HG03097 (cell line): ENCODE measurements around the gene LOXL3.

Experiments
- ATAC-seq: cut with Tn5 transposase; IDR thresholded peaks from one replicate; pipeline ENCODE4 v1.9.1; 2021; ENCODE audit not compliant: unreplicated experiment, low FRiP score

LOXL3 gene

DNA sequence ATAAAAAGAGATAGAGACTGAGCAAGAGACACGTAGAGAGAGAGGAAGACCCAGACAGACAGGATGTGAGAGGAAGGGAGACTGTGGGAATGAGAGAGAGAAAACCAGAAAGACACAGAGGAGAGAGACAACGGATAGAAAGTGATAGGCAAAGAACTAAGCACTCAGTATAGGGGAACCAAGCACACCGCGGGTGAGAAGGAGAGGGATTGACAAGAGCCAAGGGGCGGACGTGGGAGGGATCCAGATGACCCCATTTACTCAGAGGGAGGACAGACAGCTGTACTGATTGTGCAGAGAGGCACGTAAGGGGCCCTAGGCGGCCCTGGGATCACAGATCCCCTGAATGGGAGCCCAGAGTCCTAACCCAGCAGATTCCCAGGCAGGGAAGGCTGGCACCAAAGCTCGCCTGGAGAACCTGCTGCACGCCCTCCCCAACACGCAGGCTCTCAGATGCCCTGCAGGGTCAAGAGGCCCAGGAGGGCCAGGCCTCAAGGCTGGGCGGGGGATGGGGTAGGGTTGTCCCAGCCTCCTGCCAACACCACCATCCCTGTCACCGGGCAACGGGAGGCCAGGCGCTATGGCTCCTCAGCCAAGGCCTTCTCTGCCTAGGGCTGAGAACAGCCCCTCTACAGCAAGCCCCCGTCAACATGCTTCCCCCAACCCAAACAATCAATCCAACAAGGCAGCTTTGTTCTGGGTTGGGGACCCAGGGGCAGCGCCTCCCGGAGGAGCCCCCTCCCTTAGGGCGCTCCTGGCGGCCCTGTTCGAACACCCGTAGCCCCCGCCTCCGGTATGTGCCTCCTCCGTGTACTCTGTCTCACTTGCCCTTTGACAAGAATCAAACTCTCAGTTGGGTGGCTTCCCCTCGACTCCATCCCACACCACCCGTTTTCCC, 579 bp downstream of the LOXL3 start:
- ATAC-seq, result no peak

DNA sequence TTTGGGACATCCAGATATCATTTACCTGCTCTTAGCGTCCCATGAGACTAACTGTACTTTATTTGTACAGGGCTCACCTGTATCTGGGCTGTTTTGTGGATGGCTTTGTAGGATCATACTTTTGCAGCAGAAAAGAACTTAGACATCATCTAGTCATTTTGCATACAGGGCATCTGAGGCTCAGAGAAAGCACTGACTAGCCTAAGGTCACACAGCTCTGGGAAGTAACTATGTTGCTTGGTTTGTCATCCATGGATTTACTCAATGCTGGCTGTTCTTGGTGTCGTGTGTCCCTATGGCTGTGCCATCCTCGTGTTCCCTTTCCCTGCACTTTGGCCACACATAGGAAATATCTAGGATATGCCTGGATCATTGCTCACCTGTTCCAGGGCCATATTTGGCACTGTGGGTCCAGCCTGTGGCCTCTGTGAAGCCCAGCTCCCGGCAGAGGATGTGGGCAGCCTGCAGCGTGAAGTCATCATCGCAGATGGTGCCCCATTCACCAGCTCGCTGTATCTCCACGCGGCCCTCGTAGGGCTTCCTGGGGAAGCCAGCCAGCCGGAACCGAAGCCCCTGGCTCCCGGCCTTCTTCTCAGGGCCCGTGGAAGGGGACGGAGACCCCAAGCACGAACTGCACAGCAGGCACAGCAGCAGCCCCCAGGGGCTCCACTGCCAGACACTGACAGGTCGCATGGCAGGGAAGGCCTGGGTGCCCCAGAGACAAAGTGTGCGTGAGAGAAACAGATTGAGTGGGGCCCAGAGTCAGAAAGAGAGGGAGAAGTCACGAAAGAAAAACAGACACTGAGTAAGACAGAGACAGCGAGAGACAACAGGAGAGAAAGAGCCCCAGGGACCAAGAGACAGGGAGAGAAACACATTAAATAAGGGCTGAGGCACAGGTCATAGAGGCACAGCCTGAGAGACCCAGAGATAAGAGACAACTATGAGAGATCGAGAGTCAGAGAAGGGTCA, 1.5 kb downstream of the LOXL3 start:
- no peak for ATAC-seq

DNA sequence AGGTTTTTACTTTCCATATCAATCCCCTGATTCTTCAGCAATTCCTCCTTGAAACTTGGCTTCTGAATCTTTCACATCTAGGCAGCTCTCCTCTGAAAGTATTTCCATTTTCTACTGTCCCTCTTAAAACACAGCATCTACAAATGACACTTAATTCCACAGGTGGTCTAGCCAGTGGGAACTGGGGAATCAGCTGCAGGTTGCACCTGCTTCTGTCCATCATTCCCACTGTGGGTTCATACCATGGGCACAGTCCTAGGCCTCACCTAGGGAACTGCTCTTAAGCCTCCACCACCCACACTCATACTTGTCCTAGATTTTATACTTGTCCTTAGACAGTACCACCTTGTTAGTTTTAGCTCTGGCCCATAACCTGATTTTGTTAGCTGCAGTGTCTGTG, 2.2 kb downstream of the LOXL3 start:
- no peak for ATAC-seq

DNA sequence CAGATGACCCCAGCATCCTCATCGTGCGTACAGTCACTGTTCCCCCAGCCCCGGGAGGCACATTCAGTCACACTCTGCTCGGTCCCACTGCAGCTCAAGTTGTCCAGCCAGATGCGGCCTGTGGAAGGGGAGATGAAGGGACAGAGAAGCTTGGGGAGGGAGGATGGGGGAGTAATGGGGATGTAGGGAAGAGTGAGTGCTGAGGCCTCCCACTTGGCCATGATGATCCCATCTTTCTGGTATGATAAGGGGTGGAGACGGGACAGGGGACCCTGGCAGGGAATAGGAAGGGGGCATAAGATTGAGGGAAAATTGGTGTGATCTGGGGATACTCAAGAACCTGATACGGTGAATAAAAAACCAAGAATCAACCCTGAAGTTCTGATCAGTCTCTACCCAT, 3.5 kb downstream of the LOXL3 start:
- ATAC-seq, result no peak

DNA sequence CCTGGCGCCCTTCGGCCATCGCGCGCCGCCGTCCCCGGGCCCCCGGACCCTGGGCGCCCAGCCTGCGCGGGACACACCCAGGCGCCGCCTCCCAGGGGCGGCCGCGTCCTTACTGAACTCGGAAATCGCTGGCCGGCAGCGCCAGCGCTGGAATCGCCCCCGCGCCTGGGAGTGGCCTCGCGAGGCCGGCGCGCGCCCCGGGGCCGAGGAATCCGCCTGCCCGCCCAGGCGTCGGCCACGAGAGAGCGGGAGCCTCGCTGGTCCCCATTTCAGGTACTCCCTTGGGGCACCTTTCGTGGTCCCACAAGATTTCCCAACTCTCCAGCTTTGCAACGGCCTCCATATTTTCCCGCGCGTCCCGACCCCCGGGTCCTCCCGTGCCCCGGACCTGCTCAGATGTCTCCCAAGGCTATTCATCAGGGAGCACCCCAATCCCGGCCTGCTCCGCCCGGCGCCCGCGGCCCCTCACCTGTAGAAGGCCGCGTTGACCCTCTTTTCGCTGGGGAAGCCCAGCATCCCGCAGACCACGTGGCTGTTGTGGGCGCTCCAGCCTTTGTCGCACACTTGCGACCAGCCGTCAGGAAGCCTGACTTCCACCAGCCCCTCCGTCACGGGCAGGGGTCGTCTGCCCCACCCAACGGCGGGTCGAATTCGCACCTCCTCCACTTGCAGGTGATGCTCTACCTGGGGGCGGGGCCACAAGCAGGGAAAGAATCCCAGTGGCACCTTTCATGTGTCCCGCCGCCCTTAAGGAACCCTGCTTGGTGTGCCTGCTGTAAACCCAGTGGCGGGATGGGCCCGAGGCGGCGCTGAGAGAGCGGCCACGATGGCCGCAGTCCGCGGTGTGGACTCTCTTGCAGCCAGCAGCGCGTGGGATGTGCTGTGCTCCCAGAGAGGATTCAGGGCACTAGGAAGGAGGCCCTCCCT, 4.6 kb downstream of the LOXL3 start:
- ATAC-seq, result no peak

DNA sequence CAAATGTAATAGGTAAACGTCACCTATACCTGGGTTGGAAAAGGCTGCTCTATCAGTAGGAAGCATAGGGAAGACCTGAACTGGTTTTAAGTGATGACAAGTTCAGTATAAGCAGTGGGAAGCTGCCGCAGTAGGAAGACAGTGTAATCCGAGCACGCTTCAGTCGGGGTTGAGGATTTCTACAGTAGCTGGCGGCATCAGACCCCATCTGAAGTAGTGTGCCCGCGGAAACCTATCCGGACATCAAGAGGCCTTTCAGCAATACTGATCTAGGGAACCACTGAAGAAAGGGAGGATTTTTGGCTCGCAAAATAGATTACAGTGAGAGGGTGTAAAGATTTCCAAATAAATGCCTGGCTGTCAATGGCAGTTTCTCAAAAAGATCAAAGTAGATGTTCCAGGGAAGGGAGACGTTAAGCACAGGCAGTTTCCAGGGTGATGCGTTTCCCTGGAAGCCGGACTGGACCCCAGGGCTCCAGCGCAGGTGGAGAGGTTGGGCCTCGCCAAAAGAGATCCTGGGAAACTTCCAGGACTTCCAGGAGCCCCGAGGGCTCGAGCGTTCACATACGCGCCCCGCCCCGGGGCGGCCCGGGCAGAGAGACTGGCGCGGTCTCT, 5.3 kb downstream of the LOXL3 start:
- no peak for ATAC-seq

DNA sequence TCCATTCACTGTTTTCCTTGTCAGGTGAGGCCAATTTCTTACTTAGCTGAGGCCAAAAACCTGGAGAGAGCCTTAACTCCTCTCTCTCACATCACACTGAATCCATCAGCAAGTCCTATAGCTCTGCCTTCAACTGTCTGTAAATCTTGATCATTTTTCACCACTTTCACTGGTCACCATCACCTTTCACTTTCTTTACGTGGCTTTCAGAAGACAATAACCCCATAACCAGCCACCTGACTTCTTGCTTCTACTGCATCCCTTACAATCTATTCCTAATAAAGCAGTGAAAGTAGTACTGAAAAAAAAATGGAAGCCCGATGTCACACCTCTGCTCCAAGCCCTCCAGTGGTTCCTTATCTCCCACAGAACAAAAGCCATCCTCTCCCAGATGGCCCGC, 7.7 kb downstream of the LOXL3 start:
- no peak for ATAC-seq

DNA sequence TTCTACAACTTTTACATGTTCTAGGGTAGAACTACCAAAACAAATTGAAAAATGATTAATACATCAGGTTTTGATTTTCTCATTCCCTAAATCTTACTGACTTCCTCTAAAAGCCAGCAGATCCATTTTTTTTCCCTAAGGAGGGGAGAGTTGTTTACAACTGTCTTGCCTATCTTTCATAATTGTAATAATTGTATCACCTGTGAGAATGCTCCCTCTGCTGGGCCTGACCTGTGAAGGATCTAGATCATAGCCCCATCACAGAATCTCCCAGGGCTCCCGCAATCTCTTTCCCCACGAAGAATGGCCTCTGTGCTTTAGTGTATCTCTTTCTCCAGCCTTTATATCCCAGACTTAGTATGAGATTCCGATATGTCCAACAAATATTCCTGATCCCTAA, 9.1 kb downstream of the LOXL3 start:
- no peak for ATAC-seq

DNA sequence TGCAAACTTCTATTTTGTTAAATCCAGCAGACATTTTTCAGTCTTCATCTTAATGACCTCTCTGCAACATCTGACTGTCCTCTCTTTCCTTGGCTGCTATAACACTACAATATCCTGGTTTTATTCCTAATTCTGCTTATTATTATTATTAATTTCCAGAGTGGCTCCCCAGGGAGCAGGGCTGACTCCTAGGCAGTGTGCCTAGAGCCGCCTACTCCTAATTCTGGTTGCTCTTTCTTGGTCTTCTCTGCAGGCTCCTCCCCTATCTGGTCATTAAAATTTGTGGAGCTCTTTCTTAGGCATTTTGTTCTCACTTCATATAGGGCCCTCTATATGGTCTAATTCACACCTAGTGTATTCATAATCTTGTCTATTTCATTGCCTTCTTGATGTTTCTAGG, 10.8 kb downstream of the LOXL3 start:
- no peak for ATAC-seq

DNA sequence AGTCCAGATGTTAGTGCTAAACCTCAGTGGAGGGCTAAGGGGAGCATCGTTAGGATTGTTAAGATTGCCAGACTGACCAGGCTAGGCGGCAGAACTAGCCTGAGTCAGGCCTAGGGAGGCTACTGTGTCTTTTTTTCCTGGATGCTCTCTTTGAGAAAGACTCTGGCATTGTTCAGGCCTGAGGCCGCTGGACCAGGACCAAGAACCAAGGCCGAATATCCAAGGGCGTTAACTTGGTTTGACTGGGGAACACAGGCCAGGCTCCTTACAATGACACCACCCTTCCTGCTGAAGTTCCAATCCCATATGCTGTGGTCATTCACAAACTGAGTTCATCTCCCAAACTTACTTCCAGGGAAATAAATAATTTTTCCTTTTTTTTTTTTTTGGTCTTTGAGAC, 13.5 kb downstream of the LOXL3 start:
- ATAC-seq, result no peak

DNA sequence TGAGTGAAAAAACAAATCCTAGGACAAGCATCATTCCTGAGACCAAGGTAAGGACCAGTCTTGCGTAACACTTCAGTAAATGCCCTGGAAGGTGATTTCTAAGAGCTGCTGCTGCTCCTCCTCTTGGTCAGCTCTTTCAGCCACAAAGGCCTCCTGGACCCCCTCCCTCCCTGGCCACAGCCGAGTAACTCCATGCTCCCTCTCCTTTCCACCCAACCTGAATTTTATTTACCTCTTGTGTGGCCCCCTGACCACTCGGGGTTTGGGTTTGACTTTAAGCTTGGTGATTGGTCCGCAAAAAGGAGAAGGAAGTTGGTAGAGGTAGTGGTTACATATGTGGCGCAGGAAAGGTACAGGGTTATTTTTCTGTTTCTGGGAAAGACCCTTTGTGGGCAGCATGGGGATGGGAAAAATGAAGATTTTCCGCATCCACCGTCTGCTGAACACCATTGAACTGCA, 14.8 kb downstream of the LOXL3 start:
- ATAC-seq, result no peak

DNA sequence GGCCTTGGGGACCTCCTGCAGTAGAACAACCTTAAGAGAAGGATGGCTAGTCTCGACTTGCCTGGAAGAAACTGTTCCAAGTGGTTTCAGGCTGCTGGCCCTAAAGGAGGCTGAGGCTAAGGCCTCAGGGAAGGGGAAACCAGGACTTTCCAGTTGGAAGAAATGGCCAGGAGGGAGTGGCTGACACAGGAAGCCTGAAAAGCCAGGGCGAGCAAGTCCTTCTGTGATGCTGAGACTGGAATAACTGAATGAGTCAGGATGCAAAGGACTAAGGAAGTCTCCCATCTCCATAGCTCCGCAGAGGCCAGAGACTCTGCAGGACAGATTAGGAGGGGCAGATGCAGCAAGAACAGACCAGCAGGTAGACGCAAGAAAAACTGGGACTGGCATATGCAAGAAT, 16.6 kb downstream of the LOXL3 start:
- ATAC-seq, result no peak

DNA sequence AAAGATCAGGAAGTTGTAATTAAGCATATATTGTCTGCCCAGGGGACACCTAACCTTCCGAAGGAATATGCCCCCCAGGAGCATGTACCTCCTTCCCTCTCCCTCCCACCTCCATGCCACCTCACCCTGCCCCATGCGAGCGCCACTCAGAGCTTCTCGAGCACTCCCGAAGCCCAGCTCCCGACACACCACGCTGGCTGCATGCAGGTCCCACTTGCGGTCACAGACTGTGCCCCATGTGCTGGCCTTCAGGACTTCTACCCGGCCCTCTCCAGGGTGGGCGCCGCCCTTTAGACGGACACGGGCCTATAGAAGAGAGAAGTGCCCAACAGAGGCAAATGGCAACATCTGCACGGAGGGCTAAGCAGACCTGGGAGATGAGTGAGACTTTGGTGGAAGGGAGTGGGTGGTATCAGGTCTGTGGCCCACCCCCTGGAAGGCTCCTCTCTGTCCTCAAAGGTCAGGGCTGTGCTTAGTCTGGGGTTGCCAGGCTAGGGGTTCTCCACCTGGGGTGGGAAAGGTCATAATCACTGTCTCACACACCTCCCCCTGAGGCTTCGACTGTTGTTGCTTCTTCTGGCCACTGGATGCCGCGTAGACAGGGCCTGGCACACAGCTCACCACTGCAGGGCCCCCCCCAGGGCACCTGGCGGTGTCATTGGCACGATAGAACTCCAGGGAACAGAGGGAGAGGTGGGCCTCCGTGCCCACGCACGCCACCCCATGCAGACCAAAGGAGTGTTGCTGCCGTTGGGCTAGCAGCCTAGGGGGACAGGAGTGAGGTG, 17.4 kb downstream of the LOXL3 start:
- ATAC-seq, result no peak

DNA sequence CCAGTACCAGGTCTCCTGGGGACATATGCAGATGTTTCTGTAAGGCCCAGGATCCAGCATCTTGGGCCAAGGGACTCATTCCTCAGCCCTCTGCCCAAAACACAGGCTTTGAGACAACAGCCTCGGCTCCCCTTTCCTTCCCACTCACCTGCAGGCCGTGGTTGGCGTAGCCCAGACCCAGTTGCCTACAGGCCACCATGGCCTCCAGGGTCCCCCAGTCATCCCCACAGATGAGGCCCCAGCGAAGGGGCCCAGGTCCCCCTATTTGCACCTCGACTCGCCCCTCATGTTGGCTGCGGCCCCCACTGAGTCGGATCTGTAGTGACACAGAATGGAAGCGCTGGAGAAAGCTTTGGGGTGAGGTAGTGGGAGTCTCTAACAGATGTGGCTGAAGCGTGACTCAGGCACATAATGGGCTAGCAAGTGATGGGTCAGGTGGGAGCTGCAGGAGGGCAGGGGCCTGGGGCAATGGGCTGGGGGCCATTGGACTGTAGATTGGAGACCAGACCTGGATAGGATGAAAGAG, 18.2 kb downstream of the LOXL3 start:
- ATAC-seq, result no peak

DNA sequence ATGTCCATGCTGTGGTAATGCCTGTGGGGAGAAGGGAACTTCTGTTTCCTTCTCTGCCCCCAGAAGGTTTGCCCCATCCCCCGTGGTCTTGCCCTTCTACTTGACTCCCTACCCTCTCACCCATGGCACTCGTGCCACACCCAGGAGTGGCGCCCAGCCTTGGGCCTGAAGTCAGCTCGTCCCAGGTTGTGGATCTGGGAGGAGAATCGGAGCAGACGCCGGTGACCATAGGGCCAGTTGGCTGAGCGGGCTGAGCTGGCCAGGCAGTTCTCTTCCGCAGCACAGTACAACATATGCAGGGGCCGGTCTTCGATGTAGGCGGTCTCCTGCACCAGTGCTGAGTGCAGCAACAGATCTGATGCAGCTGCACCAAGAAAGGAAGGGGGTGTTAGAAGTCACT, 19.3 kb downstream of the LOXL3 start:
- no peak for ATAC-seq

DNA sequence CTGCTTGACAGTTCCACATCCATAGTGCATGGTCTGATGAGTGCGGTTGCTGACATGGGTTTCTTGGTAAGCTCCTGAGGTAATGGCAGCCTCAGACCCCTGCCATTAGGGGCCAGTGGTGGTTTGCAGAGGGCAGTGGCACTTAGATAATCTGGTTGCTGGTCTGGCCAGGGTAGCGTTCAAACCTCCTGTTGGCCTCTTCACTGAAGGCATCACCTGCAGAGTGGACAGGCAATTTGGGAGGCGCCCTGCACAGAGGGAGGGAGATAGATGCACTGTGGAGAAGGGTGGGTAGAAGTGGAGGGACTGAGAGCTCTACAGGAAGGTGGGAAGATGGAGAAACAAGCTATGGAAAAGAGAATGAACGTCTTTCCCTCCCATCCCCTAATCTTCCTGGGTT, 20.3 kb downstream of the LOXL3 start:
- ATAC-seq, result no peak

DNA sequence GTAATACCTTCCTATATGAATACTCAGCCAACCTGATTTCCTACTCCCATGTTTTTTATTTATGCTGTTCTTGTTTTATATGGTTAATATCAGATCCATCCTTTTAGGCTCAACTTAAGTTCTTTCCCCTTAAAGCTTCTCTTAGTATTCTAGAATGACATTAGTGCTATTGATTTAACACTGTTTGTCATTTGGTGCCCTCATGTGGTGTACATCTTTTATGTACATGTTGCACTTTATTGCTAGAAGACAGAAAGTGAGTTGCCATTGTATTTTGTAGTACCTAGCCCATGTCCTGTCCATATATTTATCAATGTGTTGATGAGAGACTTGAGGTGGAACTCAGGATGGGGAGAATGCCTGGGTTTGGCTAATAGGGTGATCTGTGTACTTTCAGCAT, 21.5 kb downstream of the LOXL3 start:
- ATAC-seq, result no peak

DNA sequence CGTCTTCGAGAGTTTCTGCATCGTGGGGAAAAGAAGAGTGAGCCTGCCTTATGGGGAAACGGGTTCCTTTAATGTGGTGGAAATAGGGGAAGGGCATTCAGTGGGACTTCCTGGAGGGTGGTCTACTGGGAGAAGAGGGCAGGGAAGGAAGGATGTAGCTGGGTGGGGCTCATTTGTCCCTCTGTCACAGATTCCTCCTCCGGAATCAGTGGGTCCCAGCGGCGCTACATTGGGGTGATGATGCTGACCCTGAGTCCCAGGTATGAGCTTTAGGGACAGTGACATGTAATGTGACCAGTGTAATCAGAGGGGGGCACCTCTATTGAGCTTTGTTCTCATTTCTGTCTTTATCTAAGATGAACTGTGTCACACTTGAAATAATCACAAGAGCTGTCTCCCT, 22.1 kb downstream of the LOXL3 start:
- ATAC-seq, result no peak
